SHP77 treated with DMSO at 0.1 percent for 48 hours (cell line): ENCODE measurements around the gene ZNF780B.
A peak's percentile ranks its signal among the peaks of the same experiment; 100 is the strongest.
"Not testable (repeated sequence)": the region's sequence is repeated elsewhere in the genome, so short reads cannot be mapped to it uniquely, and the experiment has no call there.

Experiments
- DNase-seq: peaks from one replicate; lab custom pipeline; 2025; lab: John Stamatoyannopoulos, UW

The ZNF780B gene

DNA sequence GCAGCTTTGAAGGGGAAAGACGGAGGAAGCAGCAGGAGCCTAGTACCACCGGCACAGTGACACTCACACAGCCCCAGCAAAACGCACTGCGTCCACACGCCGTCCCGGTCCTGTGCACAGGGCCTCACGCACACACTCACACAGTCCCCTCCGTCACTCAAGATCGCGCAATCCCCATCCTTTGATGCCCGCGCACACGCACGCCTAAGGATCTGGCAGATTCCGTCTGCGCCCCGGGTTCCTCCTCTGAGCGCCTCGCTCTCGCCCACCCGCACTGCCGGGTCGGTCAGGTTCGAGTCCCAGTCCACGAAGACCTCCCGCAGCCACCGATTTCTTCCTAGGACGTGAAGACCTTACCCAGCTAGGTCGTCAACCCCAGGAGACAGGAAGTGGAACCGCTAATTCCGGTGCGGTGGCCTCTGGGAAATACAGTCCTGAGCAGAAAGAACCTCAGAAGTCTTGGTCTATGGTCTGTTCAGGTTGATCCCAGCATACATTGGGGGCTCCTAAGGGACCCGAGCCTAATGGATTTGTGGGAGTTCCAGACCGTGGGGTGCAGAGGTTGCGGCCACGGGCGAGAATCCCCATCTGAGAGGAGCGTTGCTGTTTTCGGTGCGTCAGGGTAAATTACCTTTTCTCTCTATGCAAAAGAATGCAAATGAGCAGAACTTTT is at the start of gene ZNF780B:
TSS of gene ZNF780B (minus strand) at position 400 of the 673 bp plus-strand sequence. CDS start 5,899 bp downstream, outside the sequence.
- peak; percentile 83 for DNase-seq

DNA sequence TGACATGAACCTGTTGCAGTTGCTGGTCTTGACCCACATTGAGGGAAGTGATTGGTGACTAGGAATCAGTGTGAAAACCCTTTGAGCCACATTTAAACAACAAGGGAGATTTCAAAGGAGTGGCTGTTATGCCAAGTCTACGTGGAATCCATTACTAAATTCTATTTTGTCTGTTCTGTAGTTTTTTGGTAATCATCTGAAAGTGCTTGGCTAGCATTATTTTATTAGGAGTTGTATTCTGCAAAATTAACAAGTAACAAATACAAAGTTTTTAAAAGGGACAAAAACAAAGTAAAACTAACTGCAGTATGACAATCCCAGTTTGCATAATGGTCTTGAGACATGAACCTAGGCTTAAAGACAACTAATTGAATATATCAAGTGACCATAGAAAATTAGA is 48.7 kb upstream of the ZNF780B start:
- no peak for DNase-seq

- no peak for DNase-seq
These were observed 47.6 kb upstream of the ZNF780B start for GRCh38 chr19:40103600-40103999.

DNA sequence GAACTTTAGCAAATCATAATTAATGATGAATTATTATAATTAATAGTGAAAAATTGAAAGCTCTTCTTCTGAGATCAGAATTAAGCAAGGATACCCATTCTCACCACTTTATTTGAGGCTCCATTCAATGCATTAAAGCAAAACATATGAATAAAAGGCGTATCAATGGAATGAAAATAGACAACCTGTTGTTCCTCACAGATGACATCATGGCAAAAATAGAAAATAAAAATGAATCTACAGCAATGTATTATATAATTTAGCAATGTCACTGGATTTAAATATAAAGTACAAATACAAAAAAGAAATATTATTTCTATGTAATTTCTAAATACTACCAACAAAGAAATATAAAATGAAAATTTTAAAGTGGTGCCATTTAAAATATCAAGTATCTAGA is 45.8 kb upstream of the ZNF780B start:
- DNase-seq: no peak

DNA sequence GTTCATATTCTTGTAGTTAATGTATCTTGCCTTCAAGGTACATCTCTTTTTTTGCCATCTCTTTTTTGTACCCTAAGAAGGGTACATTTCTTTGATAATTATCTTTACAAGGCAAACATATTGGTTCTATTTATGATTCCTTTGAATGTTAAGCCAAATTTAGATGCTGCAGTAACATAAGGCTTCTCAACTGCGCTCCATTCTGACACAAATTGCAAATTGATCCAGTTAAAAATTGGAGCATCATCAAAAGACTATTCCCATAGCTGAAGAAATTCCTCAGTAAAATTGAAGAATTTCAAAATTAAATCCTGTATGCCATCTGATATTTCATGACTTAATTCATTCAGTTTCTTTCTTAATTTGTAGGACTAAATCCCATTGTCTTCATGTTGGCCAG is 37.4 kb upstream of the ZNF780B start:
- DNase-seq: no peak

GRCh38 chr19:40091205-40092129 is 35.4 kb upstream of the ZNF780B start:
- no peak for DNase-seq

GRCh38 chr19:40090241-40091204 is 34.5 kb upstream of the ZNF780B start, which contains the start of gene ZNF780A:
Gene ZNF780A, minus strand, starts transcription at chr19:40090943. Its CDS starts 6,190 bp downstream, at chr19:40084753.
- DNase-seq: peak; percentile 84

DNA sequence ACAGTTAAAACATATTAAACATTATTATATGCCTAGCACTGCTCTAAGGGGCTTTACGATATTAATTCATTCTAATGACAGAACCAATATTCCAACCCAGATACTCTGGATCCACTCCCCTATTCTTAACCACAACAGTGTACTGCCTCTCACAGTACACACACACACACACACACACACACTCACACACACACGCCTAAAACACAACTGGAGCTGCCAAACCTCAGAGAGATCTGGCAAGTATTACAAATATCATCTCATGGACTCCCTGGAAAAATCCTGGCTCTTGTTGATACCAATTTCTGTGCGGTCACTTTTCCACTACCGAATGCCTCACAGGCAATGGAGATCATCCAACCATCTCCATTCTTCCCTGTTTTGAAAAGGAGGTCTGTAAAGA is 33.4 kb upstream of the ZNF780B start:
- DNase-seq: no peak

- no peak for DNase-seq
These were observed 32.4 kb upstream of the ZNF780B start for GRCh38 chr19:40088299-40089047.

DNA sequence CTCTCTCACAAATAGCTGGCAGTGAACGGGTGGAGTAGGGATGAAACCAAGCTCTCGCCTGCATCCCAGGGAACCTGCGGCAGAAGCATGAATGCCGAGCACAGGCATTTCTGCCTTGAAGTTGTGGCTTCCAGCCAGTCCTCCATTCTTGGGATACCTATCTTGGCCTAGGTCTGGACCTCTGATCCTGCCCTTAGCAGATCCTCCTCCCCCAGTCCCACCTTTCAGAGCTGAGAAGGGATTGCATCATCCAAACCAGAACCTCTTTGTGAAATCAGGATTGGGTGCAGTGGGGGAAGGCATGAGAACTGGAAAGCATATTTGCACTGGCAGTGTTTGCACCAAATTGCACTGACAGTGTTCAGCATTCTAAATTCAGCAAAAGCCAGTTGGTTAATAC is 28.9 kb upstream of the ZNF780B start:
- no peak for DNase-seq

DNA sequence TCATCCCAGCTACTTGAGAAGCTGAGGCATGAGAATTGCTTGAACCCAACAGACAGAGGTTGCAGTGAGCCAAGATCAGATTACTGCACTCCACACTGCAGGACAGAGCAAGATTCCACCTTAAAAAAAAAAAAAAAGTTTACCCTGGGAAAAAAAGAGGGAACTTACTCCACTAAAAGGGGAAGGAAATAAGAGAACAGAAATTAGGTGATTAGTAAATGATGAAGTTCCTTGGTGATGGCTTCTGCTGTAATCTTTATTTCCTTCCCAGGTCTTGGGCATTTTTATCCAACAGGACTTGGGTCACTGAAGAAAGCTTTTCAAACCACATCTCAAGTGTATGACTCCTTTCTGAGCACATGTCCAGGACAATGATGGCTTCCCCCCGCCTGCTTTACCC is 25.4 kb upstream of the ZNF780B start:
- DNase-seq: no peak

DNA sequence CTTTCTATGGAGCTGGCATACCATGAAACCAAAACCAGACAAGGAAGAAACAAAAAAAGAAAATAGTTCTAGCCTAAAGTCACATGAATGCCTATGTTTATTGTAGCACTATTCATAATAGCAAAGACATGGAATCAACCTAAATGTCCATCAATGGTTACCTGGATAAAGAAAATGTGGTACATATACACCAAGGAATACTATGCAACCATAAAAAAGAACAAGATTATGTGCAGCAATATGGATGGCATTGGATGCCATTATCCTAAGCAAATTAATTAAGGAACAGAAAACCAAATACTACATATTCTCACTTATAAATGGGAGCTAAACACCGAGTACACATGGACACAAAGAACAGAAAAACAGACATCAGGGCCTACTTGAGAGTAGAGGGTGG is 24.3 kb upstream of the ZNF780B start:
- no peak for DNase-seq

GRCh38 chr19:40078377-40078776 is 22.3 kb upstream of the ZNF780B start:
- no peak for DNase-seq

GRCh38 chr19:40070058-40070457 is 14.0 kb upstream of the ZNF780B start:
- no peak for DNase-seq

GRCh38 chr19:40059624-40060023 is 3.6 kb upstream of the ZNF780B start:
- DNase-seq: no peak

GRCh38 chr19:40057166-40057565 is 1.1 kb upstream of the ZNF780B start:
- no peak for DNase-seq

- no peak for DNase-seq
These were observed 474 bp upstream of the ZNF780B start for GRCh38 chr19:40056505-40056904.

DNA sequence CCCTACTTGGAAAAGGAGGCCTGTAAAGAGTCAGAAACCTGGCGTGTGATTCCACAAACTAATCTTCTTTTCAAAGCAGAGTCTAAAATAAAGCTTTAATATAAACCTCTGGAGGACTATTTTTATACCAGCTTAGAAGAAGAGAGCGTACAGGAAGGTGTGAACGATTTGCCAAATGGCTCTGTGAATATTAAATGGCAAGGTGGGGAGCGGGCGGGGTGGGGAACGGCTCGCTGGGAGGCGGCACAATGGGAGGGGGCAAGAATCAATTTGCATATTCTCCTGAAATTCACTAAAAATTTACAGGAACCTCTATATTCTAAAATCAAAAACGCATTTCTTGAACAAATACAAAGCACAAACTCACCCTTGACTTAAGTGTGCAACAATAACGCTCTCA is 982 bp downstream of the ZNF780B start:
- DNase-seq: no peak

DNA sequence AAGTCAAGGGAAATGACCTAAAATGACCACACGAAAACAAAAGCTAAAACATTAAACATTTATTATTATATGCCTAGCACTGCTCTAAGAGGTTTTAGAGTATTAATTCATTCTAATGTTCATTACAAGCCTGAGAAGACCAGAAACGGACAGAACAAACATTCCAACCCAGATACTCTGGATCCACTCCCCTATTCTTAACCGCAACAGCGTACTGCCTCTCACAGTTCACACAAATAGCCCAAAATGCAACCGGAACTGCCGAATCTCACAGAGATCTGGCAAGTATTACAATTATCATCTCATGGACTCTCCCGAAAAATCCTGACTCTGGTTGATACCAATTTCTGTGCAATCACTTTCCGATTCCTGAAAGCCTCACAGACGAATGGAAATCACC is 1.4 kb downstream of the ZNF780B start:
- DNase-seq: no peak

DNA sequence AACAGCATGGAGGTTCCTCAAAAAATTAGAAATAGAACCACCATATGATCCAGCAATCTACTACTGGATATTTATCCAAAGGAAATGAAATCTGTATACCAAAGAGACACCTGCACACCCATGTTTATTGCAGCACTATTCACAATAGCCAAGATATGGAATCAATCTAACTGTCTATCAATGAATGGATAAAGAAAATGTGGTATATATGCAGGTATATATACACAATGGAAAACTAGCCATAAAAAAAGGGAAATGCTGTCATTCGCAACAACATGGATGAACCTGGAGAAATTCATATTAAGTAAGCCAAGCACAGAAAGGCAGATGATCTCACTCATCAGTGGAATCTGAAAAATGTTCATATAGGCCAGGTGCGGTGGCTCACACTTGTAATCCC is 2.5 kb downstream of the ZNF780B start:
- no peak for DNase-seq

DNA sequence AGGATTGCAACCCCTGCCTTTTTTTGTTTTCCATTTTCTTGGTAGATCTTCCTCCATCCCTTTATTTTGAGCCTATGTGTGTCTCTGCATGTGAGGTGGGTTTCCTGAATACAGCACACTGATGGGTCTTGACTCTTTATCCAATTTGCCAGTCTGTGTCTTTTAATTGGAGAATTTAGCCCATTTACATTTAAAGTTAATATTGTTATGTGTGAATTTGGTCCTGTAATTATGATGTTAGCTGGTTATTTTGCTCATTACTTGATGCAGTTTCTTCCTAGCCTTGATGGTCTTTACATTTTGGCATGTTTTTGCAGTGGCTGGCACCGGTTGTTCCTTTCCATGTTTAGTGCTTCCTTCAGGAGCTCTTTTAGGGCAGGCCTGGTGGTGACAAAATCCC is 14.3 kb downstream of the ZNF780B start:
- DNase-seq: not testable (repeated sequence)
